GM19372 (cell line): ENCODE data around the gene ARL11.

ENCODE experiments used
- ATAC-seq: cut with Tn5 transposase; IDR thresholded peaks from one replicate; pipeline ENCODE4 v1.9.1; 2021; ENCODE audit warnings: mild to moderate bottlenecking, low read depth, moderate library complexity; ENCODE audit not compliant: unreplicated experiment

ARL11 gene

DNA sequence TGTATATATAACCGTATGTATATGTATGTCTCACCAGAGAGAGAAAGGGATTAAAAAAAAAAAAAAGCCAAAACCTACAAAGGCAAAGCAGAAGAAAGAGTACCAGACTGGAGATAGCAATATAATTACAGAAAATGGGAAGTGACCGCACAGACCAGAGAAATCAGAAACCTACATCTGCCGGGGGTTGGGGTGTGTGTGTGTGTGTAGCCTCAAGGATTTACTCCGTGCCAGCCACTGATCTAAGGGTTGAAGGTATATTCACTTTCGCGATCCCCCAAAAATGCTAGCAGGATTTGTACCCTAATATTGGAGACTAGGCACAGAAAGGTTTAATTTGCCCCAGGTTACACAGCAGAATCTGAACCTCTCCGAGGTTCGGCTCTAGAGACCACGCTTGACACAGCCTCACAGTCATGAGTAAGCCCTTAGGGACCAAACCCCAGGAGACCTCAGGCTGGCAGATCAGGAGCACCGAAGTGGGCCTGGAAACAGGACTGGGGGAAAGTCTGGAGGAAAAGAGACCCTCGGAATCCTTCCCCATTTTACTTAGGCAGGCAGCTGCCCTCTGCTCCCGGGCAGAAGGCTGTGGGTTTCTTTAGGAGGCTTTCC, 14.8 kb downstream of the ARL11 start:
- no peak for ATAC-seq

DNA sequence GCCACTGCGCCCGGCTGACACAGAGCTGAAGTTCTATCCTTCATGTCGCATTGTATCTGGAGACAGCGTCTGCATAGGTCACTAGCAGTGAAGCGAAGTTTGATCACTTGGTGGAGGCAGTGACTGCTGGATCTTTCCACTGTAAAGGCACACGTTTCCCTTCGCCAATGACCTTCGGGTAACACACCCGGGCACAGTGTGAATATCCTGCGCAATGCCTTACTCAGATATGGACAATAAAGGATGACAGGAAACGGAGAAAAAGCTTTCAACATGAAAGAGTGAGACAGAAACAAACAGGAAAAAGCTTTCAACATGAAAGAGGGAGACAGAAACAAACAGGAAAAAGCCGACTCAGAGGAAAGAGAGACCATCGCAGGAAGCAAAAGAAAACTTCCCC, 17.1 kb downstream of the ARL11 start:
- ATAC-seq = no peak

DNA sequence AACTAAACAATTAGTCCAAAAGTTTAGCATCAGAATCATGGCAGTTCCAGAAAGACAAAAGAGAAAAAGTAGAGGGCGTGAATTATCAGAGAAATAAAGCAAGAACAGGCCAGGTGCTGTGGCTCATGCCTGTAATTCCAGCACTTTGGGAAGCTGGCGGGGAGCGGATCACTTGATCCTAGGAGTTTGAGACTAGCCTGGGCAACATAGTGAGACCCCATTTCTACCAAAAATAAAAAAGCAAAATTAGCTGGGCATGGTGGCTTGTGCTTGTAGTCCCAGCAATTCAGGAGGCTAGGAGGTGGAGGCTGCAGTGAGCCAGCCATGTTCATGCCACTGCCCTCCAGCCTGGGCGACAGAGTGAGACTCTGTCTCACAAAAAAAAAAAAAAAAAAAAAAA, 18.4 kb downstream of the ARL11 start:
- no peak for ATAC-seq

DNA sequence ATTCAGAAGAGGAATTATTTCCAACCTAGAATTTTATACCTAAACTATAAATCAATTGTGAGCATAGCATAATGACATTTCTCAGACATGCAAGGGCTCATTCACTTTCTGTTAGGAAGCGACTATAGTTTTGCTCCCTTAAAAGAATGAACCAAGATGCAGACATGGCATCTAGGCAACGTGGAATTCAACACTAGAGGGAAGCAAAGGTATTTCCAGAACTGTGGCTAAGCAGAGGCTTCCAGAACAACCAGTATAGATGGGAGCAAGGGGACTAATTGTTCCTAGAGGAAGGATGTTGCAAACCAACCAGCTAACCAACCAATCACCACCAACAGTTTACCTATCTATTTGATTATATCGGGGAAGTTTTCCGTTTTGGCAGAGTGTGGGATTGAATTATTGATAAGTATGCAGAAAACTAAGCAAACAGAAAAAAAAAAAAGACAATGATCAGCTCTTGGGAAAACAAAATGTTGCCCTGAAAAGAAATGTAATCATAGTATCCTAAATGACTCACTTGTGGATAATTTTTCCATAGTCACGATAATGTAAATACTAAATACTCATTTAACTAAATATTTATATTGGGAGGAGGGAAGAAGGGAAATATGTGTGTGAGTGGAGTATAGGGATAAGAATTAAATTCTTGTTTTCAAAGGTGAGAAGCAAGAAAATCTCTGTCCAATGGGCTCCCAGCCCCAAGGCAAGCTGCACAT, 21.1 kb downstream of the ARL11 start:
- no peak for ATAC-seq

DNA sequence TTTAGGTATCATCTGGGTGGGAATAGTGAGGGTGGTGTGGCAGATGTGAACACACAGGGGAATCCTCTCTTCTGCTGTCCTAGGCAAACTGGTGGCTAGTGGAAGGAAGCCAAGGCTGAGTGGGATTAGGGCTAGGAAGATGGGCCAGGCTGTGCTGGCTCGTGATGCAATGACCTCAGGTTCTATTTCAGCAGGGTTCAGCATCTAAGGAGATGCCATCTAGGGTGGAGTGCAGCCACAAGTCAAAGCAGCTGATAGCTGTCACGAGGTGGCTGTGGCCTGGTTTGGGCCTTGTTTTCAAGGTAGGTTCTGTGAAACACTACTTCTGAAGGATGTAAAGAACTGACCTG, 21.6 kb downstream of the ARL11 start:
- ATAC-seq = no peak

DNA sequence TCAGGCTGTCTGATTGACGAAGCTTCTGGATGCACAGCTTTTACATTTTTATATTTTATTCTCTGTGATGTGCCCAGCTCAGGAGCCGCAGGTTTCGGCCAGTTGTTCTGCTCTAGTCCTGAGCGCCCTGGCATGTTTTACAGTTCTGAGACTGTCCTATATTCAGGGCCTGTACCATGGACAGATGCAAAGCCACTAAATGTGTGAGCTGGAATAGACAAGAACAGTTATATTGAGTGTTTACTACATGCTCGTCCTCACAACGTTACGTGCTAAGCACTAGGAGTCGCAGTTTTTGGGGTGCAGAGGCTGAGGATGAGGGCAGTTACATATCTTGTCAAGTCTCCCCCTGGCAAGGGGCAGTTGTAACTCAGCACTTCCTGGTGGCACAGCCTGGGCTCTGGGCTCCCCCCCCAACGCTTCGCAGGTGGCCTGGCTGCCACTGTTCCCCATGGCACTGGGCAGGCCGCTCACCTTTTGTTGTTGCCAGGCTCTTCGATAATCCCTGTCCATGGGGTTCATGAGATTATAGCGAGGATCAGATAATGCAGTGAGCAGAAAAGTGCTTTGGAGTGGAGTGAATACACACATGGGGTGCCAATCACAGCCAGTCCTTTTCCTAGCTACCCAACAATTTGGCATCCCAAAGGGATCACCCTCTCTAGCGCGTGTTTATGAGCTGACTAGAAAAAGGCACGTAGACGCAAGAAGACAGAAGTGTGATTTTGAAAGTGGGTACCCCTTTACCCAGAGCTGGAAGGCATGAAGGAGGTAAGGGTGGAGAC, 23.5 kb downstream of the ARL11 start:
- ATAC-seq = no peak

DNA sequence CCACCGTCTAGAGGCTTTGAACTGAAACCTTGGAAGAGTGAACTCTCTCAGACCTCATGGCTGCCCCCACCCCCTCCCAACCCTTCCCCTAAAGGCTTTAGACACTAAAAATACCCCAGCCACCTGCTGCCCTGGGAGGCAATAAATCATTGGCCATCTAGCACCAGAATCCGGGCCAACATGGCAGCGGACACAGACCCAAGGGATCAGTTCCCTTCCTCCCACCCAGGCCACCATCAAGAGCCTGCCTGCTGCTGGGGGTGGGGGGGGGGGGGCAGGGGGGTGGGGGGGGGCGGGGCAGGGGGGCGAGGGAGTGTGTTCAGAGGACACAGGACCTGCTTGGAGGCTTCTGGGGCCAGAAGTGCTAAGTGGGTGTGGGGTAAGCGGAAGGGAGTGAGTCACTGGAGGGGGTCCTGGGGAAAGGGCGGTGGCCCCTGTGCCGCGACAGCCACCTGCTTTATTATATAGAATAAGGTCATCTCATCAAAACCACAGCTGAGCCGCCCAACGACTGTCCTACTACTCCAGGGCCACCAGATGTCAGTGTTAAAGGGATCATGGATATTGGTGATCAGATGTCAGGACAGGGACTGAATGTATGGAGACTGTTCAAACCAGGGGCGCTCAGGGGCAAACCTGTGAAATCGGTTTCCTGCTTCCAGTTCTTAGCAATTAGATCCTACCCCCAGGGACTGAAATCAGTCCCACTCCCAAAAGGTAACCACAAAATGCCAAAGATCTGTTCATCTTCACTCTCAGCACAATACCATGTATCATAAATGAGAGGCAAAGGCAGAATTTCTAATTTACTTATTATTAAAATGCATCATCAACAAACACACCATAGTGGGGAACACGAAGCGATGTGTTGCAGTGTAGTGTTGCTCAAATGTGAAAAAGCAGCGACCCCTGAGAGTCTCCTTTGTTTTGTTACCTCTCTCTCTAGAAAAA, 24.3 kb downstream of the ARL11 start:
- ATAC-seq = no peak

DNA sequence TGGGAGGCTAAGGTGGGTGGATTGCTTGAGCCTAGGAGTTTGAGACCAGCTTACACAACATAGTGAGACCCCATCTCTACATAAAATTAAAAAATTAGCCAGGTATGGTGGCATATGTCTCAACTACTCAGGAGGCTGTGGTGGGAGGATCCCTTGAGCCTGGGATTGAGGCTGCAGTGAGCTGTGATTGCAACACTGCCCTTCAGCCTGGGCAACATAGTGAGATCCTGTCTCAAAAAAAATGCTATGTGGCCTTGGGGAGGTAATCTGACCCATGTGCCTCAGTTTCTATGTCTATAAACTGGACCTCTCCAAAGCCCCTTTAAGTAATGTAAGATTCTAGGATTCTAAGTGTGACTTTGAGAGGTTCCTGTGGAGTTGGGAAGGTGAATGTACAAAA, 25.2 kb downstream of the ARL11 start:
- no peak for ATAC-seq

DNA sequence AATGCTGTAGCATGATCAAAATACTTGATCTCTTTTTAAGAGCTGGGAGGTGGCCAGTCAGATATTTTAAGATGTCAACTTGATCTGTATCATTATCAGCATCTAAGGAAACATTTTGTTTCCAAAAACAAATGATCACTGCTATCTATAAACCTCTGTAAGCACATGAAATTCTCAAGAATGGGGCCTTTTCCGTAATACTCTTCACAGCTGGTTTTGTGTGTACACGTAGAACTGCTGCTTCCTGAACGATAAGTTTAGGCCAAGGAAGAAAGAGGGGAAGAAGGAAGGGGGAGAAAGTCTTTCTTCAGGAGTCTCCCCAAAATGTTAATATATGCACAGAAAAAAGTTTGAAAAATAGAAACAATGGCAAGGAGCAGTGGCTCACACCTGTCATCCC, 25.7 kb downstream of the ARL11 start:
- ATAC-seq = no peak

DNA sequence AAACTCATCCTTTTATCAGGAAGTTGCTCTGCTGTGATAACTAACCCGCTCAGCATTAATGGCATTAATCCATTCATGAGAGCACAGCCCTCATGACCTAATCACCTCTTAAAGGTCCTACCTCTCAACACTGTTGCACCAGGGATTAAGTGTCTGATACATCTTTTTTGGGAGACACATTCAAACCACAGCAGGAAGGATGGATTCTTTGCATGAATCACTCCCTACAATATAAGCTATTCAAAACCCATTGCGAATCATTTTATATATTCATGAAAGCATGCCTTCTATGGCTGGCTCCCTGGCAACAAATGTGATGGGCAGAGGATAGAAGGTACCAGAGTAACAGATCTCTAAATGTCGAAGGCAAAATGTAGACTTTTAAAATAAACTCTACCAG, 27.6 kb downstream of the ARL11 start:
- ATAC-seq = no peak

DNA sequence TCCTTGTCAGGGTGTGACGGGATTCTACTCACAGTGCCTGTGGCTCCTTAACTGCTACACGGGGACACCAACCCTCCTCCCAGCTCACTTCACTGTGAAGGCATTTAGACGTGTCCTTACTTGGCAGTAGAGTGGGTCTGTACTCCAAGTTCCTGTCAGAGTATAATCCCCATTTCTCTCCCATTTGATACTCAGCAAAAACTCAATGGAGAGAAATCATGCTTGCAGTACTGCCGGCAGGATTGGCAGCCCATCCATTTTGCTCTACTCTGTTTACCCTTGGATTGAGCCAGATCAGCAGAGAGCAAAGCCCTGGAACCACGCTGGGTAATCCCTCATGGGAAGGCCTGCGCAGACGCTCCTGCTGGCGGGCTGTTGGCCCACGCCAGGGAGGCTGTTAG, 28.9 kb downstream of the ARL11 start:
- no peak for ATAC-seq

DNA sequence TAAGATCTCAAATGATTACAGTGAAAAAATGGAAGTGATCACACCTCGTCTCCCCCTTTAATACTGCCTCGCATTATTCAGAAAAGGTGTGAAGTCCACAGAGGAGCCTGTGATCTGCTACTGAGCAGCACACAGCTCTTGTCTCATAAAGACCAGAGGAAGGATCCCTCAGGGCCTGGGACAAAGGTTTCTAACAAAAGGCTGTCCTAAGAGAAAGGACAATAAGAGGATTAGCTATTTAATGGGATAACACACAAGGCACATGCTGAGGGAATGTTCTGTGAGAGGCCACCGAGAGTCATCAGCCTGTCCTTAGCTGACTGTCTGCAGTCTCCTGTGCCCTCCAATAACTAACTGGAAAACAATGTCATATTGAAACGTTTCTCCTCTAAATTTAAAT, 36.3 kb downstream of the ARL11 start:
- no peak for ATAC-seq

DNA sequence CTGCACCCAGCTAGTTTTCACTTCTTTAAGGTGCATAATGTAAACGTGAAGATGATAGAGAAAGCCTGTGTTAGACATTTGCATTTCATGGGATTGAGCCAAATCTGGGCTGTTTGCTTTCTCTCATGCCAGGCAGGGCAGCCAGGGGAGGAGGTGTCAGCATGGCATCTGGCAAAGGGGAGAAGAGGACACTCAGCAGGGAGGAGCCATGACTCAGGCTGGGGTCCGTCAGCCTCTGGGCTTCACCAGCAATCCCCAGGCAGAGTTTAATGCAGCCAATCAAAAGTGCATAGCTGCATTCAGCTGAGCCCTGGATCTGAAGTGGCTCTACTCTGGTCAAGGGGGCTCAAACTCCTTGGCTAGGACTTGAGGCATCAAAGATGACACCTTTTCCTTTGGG, 39.5 kb downstream of the ARL11 start:
- no peak for ATAC-seq

DNA sequence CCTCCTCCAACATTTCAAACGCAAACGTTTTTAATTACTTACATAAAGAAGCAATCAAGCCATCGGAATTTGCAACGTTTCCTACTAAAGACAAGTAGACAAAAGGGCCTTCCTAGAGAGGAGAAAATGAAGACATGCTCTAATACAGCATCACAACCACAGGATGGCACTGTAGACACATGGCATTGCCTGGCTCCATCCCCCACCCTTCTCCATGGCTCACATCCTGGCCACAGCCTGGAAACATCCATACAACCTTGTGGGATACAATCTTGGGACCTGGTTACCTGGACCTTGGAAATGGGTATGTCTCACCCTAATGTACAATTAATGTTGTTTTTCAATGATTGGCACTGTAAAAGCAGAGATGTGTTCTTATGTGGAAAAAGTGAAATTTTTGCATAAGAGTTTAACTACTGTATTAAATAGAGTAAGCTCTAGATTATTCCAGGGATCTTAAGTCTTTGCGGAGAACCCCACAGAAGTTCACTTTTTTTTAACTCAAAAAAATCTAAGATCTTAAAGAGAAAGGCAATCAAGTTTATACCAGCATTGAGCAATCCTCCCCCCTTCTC, 41.5 kb downstream of the ARL11 start:
- no peak for ATAC-seq

DNA sequence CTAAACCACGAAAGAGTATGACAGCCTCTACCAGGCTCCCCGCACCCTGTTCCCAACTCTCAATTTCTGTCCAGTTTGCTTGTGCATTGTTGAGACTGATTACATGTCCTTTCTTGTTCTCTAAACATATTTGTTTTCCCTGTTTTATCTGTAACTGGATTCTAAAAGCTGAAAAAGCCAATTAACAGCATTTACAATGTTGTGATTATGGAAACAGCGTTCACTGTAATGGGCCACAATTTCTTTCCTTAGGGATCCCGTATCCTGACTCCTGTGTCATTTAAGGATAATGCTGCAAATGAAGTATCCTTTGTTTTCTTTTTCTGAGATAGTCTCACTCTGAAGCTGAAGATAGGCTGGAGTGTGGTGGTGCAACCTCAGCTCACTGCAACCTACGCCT, 42.5 kb downstream of the ARL11 start:
- ATAC-seq = no peak

DNA sequence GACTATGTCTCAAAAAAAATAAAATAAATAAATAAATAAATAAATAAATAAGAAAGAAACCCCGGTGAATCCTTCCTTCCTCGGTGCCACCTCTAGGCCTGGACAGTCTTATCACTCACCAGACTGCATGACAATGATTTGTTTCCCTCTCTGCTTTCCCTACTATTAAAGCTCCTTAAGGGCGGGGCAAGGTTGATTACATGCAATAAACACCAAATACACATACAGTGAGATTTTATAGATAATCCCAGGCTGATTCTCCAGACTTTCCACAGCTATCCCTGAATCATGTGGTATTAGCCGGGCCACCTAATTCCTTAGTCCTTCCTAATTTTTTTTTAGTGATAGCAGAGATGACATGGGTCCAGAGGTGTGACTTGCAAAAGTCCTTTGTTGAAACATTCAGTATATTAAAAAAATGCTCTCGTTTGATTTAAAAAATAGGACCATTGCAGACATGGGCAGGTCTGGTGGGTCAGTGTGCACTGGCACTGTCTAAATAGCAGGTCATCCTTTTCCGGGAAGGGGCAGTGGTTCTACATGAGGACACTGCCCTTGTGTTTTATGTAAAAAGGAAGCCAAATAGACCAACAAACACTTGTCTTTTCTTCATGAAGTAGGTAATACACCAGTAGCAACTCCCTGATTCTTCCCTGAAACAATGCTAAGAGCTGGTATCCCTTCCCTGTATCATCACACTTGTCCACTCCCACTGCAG, 48.4 kb downstream of the ARL11 start:
- ATAC-seq = no peak

DNA sequence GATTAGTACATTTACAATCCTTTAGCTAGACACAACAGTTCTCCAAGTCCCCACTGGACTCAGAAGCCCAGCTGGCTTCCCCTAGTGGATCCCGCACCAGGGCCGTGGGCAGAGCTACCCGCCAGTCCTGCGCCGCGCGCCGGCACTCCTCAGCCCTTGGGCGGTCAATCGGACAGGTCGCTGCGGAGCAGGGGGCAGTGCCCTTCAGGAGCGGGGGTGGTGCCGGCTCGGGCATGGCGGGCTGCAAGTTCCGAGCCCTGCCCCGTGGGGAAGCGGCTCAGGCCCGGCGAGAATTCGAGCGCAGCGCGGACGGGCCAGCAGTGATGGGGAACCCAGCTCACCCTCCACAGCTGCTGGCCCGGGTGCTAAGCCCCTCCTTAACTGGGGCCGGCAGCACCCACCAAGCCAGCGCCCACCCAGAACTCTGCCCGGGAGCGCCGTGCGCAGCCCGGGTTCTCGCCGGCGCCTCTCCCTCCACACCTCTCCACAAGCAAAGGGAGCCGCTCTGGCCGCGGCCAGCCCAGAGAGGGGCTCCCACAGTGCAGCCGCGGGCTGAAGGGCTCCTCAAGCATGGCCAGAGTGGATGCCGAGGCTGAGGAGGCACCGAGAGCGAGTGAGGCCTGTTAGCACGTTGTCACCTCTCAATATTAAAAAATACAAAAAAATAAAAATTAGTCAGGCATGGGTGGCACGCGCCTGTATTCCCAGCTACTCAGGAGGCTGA, 50.0 kb downstream of the ARL11 start:
- ATAC-seq = no peak

DNA sequence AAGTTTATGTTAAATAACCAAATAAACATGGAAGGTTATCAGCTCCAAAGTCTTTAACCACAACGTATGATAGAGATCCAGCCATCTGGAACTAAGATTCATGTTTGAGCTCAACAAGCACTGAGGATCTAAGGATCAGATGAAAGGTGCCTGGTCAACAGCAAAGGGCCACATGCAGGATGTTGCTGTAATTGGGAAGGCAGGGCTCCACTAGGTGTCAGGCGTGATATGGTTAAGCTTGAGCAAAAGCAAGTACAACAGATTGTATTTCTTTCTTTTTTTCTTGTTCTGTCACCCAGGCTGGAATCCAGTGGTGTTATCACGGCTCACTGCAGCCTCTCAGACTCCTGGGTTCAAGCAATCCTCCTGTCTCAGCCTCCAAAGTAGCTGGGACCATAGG, 50.9 kb downstream of the ARL11 start:
- no peak for ATAC-seq

DNA sequence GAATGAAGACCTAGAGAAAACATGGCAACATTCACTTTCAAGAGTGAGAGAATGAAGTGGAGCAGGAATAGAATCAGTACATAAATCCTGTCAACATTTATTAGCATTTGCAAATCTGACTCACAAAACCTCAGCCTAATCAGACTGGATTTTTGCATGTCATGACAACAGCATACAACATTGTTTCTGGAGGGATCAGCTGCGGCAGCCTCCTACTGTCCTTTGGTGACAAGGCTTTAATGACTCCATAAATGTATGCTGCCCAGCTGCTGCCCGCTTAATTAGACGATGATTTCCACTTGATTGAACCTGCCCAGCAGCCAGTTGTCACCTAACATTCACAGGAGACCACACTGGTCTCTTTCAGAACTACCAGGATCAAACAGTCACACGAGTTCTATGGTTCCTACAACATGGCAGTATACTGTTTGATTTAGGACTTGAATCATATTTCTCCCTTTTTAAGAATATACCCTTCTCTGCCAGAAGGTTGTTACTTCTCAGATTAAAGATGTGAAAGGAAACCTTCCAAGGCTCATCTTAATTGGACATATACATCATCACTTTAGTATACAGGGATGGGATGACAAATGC, 53.6 kb downstream of the ARL11 start:
- ATAC-seq = no peak
